Measurements from ENCODE around the gene MED12L. TPM values are rescaled to one million over a fixed set of nuclear protein-coding genes. Genes with fewer than 3 reads are reported as not detected.
"Not testable (repeated sequence)": the region's sequence is repeated elsewhere in the genome, so short reads cannot be mapped to it uniquely, and the experiment has no call there.

The MED12L gene
- total RNA-seq, 1 donor from 2014 or later, result 1.3 TPM

DNA sequence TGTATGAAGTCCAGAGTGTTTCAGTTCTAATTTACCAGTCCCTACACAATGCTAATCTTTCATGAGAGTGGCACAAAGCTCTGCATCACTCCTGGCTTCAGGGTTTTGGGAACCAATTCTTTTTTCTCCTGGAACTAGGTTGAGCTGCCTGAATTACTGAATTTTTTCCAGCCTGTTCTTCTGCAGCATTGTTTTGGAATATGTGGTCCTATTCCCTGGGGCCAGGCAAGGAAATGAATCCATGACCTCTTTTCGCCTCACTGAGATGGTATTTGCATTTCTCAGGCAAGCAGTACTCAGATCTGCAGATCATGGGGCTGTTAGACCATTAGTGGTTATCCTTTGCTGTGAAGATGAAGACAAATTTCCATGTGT lies 143.2 kb downstream of the MED12L start:
- no peak for DNase-seq (ENCODE audit: low read depth)
- TF ChIP-seq, protein P1, sequence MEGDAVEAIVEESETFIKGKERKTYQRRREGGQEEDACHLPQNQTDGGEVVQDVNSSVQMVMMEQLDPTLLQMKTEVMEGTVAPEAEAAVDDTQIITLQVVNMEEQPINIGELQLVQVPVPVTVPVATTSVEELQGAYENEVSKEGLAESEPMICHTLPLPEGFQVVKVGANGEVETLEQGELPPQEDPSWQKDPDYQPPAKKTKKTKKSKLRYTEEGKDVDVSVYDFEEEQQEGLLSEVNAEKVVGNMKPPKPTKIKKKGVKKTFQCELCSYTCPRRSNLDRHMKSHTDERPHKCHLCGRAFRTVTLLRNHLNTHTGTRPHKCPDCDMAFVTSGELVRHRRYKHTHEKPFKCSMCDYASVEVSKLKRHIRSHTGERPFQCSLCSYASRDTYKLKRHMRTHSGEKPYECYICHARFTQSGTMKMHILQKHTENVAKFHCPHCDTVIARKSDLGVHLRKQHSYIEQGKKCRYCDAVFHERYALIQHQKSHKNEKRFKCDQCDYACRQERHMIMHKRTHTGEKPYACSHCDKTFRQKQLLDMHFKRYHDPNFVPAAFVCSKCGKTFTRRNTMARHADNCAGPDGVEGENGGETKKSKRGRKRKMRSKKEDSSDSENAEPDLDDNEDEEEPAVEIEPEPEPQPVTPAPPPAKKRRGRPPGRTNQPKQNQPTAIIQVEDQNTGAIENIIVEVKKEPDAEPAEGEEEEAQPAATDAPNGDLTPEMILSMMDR (IDR thresholded peaks at IDR 0.05; ENCODE audit: insufficient read depth, low read length, poor library complexity, severe bottlenecking), result no peak
- H3K27me3 ChIP-seq (ENCODE audit: control insufficient read depth, insufficient read depth, low read length), result no peaks in the 10 kb centered on the region
- H3K4me3 ChIP-seq (ENCODE audit: low read depth, low read length), result no peak overlapping the region
- no peaks in the 10 kb centered on the region for H3K36me3 ChIP-seq (ENCODE audit: control insufficient read depth, insufficient read depth, low read length)

DNA sequence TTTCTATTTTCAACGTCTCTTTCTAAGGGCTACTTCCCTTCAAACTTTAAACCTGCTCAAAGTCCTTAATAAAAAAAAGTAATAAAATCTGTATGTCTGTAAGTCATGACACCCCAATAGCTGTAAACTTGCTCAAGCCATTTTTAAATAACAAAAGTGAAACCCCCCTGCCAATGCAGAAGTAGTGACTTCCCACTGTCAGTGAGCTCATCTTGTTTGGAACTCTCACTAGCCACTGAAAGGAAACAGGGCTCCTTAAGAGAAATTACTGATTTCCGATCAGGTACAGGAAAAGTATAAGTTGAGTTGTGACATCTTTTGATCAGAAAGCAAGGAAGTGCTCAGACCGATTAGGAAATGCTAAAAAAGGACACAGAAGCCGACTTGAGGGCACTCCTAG lies 145.2 kb downstream of the MED12L start:
- Histone ChIP-seq H3K4me3 (ENCODE audit: low read depth, low read length) (no peak overlapping the region), H3K27me3 (ENCODE audit: control insufficient read depth, insufficient read depth, low read length) (no peaks in the 10 kb centered on the region), H3K36me3 (ENCODE audit: control insufficient read depth, insufficient read depth, low read length) (no peaks in the 10 kb centered on the region)
- TF ChIP-seq, protein P1 (IDR thresholded peaks at IDR 0.05; ENCODE audit: insufficient read depth, low read length, poor library complexity, severe bottlenecking), result no peak
- no peak for DNase-seq (ENCODE audit: low read depth)

DNA sequence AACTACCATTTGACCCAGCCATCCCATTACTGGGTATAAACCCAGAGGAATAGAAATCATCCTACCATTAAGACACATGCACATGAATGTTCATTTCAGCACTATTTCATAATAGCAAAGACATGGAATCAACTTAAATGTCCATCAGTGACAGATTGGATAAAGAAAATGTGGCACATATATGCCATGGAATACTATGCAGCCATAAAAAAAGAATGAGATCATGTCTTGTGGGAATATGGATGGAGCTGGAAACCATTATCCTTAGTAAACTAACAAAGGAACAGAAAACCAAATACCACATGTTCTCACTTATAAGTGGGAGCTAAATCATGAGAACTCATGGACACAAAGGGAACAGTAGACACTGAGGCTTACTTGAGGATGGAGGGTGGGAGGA lies 146.9 kb downstream of the MED12L start:
- not testable (repeated sequence) for DNase-seq (ENCODE audit: low read depth); H3K27me3 ChIP-seq (ENCODE audit: control insufficient read depth, insufficient read depth, low read length); H3K36me3 ChIP-seq (ENCODE audit: control insufficient read depth, insufficient read depth, low read length); H3K4me3 ChIP-seq (ENCODE audit: low read depth, low read length)

DNA sequence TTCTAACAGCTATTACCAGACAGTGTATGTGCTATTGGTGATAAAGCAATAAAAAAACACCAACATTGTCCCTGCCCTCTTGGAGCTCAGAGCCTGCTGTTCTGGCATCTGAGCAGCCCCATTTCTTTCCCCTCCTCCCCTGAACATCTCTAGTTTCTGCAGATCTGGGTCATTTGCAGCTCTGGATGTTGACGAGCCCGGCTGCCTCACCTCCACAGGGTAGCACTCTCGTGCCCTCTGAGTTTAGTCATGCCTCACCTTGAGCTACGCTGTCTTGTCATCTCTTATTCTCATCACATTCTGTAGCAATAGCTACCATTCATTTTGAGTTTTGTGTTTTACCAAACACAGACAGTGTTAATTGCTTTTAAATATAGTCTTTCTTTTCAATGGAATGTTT lies 147.5 kb downstream of the MED12L start:
- no peaks in the 10 kb centered on the region for H3K36me3 ChIP-seq (ENCODE audit: control insufficient read depth, insufficient read depth, low read length)
- TF ChIP-seq, protein P1 (IDR thresholded peaks at IDR 0.05; ENCODE audit: insufficient read depth, low read length, poor library complexity, severe bottlenecking), result no peak
- no peak overlapping the region for H3K4me3 ChIP-seq (ENCODE audit: low read depth, low read length)
- H3K27me3 ChIP-seq (ENCODE audit: control insufficient read depth, insufficient read depth, low read length), result no peaks in the 10 kb centered on the region
- no peak for DNase-seq (ENCODE audit: low read depth)

DNA sequence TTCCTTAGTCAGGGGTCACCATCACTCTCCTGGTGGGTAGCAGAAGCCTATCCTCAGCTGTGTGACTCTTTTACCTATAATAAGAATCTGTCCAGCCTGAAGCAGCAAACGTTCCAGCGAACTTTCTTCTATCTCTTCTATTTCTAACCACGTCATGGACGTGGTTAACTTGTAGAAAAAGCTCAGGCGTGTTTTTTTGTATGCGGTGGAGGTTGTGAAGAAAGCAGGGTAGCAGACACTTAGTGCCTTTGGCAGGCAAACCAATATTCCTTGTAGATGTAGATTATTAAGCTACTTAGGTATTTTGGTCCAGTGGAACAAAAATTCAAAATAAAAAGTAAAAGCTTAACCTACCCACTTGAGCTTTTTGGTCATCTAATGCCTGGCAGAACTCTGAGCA lies 149.4 kb downstream of the MED12L start:
- TF ChIP-seq, protein P1 (IDR thresholded peaks at IDR 0.05; ENCODE audit: insufficient read depth, low read length, poor library complexity, severe bottlenecking), result no peak
- no peaks in the 10 kb centered on the region for H3K27me3 ChIP-seq (ENCODE audit: control insufficient read depth, insufficient read depth, low read length)
- H3K4me3 ChIP-seq (ENCODE audit: low read depth, low read length), result no peak overlapping the region
- DNase-seq (ENCODE audit: low read depth), result no peak
- H3K36me3 ChIP-seq (ENCODE audit: control insufficient read depth, insufficient read depth, low read length), result no peaks in the 10 kb centered on the region

DNA sequence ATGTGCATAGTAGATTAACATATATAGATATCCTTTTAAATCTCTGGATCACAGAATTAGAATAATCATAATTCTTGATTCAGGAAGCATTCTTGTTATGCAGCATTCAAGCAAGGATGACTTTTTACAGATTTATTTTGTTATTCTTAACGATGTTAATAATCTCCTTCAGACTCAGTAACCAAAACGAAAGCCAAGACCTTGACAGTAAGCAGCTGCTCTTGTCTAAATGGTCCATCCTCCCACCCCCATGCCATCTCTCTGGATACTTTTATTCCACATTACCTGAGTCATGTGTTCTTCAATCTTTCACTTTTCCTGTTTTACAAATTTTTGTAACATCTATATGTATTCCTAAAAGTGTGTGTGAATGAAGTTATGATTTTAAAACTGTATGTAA lies 150.9 kb downstream of the MED12L start:
- TF ChIP-seq, protein P1 (IDR thresholded peaks at IDR 0.05; ENCODE audit: insufficient read depth, low read length, poor library complexity, severe bottlenecking), result no peak
- no peak overlapping the region for H3K4me3 ChIP-seq (ENCODE audit: low read depth, low read length)
- H3K27me3 ChIP-seq (ENCODE audit: control insufficient read depth, insufficient read depth, low read length), result no peaks in the 10 kb centered on the region
- DNase-seq (ENCODE audit: low read depth), result no peak
- no peaks in the 10 kb centered on the region for H3K36me3 ChIP-seq (ENCODE audit: control insufficient read depth, insufficient read depth, low read length)

Measured in kidney epithelial cell (primary cell).